BJ (cell line): ENCODE results near the gene OSBPL6. TPM values are rescaled to one million over a fixed set of nuclear protein-coding genes. Genes with fewer than 3 reads are reported as not detected.

ENCODE experiments used
- CTCF ChIA-PET: fragments of 350-600 bp; formaldehyde crosslinking; extraction: SDS; loops from one replicate; lab custom pipeline; 2021; ENCODE audit warnings: antibody characterized with exemption, inconsistent platforms; lab: Yijun Ruan, JAX
- POLR2A ChIA-PET: fragments of 300-600 bp; sonication (Branson Sonifier 250); formaldehyde crosslinking; extraction: SDS; loops from one replicate; lab custom pipeline; 2021; ENCODE audit warnings: antibody characterized with exemption; lab: Charles Lee
- DNase-seq: peaks from one replicate; pipeline ENCODE4 v3.0.0-alpha.2; 2011; ENCODE audit warnings: low read depth
- H3K27me3 ChIP-seq: 2 replicates; pipeline ENCODE4 v1.6.0; 2011; ENCODE audit warnings: low read length; ENCODE audit not compliant: control insufficient read depth, insufficient read depth
- H3K36me3 ChIP-seq: 2 replicates; pipeline ENCODE4 v1.5.1; 2011; ENCODE audit warnings: low read length; ENCODE audit not compliant: control insufficient read depth, insufficient read depth
- H3K4me3 ChIP-seq: 2 replicates; pipeline ENCODE4 v1.5.1; 2011; ENCODE audit warnings: low read depth, mild to moderate bottlenecking, control low read depth, low read length
- CTCF ChIP-seq: IDR thresholded peaks from 2 replicates; pipeline ENCODE4 v1.5.1; 2011; ENCODE audit warnings: low read depth, mild to moderate bottlenecking, control low read depth, inconsistent platforms, low read length, moderate library complexity; ENCODE audit not compliant: insufficient read depth
- polyA plus RNA-seq: library from polyadenylated mRNA; depleted of rRNA; stranded (reverse); fragments of >200 nt; gene quantifications from 2 replicates; pipeline ENCODE4 v1.2.3, GENCODE V29; 2011

Gene OSBPL6
- polyA plus RNA-seq, 1 experiment: 3.7 TPM

DNA sequence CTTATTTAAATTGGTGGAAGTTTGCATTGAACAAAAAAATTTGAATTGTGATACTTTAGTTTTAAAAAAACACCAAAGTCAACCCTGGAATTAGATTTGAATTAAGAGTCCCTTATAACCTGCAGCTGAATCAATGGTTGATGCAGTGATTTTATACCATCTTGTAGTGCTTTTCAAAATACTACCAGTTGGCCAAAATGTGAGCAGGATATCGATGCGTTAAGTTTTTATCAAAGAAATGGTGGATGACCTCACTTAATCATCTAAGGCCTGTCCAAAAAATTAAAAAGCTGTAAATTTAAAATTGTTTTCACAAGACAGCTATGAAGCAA, 48.2 kb downstream of the OSBPL6 start:
- Histone ChIP-seq H3K36me3 (no peaks in the 10 kb centered on the region), H3K4me3 (no peak overlapping the region), H3K27me3 (no peaks in the 10 kb centered on the region)
- CTCF ChIA-PET: interaction anchor here (0.7 kb wide), 1 partner anchor 17 kb away, joined by 3 read pairs; no protein-coding TSS in a partner anchor
- no peak for TF ChIP-seq CTCF
- DNase-seq: no peak
- POLR2A ChIA-PET: no interaction called here

- Histone ChIP-seq H3K27me3 (no peaks in the 10 kb centered on the region), H3K4me3 (no peak overlapping the region), H3K36me3 (no peaks in the 10 kb centered on the region)
- ChIA-PET POLR2A (no interaction called here), CTCF (no interaction called here)
- no peak for TF ChIP-seq CTCF
- no peak for DNase-seq
Measured at GRCh38 chr2:178243961-178244360, 49.6 kb downstream of the OSBPL6 start.

DNA sequence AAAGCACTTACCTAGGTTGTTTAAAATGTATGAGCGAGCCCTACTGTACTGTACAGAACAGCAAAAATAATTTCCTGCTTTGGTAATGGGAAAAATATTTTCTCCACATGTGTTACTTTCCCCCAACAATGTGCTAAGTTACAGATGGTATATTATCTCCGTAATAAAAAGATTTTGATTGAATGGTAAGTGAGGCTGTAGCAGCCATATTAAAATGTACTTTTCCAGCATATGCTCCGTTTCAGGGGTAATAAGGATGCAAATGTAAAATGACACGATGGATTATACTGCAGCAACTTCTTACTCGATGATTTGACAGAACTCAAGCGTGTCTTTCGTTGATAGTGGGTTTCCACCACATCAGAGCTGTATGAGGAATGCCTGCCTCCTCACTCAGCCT, 50.5 kb downstream of the OSBPL6 start:
- no peak for TF ChIP-seq CTCF
- H3K27me3 ChIP-seq: no peaks in the 10 kb centered on the region
- H3K36me3 ChIP-seq: no peaks in the 10 kb centered on the region
- no peak overlapping the region for H3K4me3 ChIP-seq
- POLR2A ChIA-PET: no interaction called here
- CTCF ChIA-PET: no interaction called here
- no peak for DNase-seq

GRCh38 chr2:178246696-178247095, 52.4 kb downstream of the OSBPL6 start:
- ChIA-PET POLR2A (no interaction called here), CTCF (interaction anchor here (0.6 to 1.4 kb wide), 4 partner anchors 9 to 95 kb away, joined by 3 to 4 read pairs (median 4); no protein-coding TSS in a partner anchor)
- Histone ChIP-seq H3K36me3 (no peaks in the 10 kb centered on the region), H3K4me3 (no peak overlapping the region), H3K27me3 (no peaks in the 10 kb centered on the region)
- no peak for TF ChIP-seq CTCF
- no peak for DNase-seq

DNA sequence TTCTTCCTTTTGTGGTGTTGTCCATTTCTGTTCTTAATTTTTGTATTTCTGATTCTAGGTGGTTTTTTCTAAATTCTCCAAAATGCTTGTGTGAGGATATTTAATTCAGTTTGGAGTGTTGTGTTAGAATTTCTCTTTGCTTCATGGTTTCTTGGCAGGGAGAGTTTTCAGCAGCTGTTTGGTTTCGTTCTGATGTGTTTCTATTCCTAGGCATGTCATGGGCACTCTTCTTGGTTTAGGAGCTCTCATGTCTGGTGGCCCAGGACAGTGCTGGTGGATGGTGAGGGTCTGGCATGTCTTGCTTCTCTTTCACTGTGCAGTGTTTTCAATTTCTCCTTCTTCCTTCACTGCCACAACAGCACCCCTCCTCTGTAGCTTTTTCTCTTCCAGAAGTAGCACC, 52.9 kb downstream of the OSBPL6 start:
- CTCF ChIA-PET: interaction anchor here (0.6 to 1.4 kb wide), 4 partner anchors 13 to 172 kb away, joined by 3 to 4 read pairs (median 4); no protein-coding TSS in a partner anchor

More for the DNA sequence above, 52.9 kb downstream of the OSBPL6 start:
- H3K4me3 ChIP-seq: no peak overlapping the region
- TF ChIP-seq CTCF: no peak
- H3K36me3 ChIP-seq: no peaks in the 10 kb centered on the region
- DNase-seq: no peak
- POLR2A ChIA-PET: no interaction called here
- H3K27me3 ChIP-seq: no peaks in the 10 kb centered on the region
